SK-N-SH (cell line): ENCODE results near the gene EOLA2.

Experiments
- EP300 ChIP-seq, 2 experiments: IDR thresholded peaks; 2 replicates each; pipeline versions ENCODE4 v1.4.0 to v1.6.1; 2012; ENCODE audit warnings: borderline replicate concordance in 1 of 2, low read depth in 1 of 2, low read length in 1 of 2
- EZH2phosphoT487 ChIP-seq: fragments of 200-600 bp; sonication (generic); IDR thresholded peaks from 2 replicates; pipeline ENCODE4 v1.6.1; 2017; ENCODE audit warnings: low read depth, mixed run types, mild to moderate bottlenecking, antibody characterized with exemption, moderate library complexity, borderline replicate concordance
- GATA2 ChIP-seq: sonication (generic); formaldehyde crosslinking; IDR thresholded peaks from 2 replicates; pipeline ENCODE4 v1.5.0; 2020; ENCODE audit warnings: mild to moderate bottlenecking, missing genetic modification reagents
- POLR2AphosphoS5 ChIP-seq: IDR thresholded peaks from 2 replicates; pipeline ENCODE4 v1.6.1; 2012; ENCODE audit warnings: low read depth, low read length
- REST ChIP-seq: IDR thresholded peaks from 2 replicates; pipeline ENCODE4 v1.6.1; 2012; ENCODE audit warnings: mild to moderate bottlenecking, low read depth, low read length, moderate library complexity
- RFX5 ChIP-seq: IDR thresholded peaks from 2 replicates; pipeline ENCODE4 v1.6.1; 2012; ENCODE audit warnings: mild to moderate bottlenecking, improper control_type of control experiment, low read length
- TEAD4 ChIP-seq: IDR thresholded peaks from 2 replicates; pipeline ENCODE4 v1.4.0; 2012; ENCODE audit warnings: mild to moderate bottlenecking, borderline replicate concordance; ENCODE audit not compliant: insufficient read depth
- USF2 ChIP-seq: fragments of 150-350 bp; IDR thresholded peaks from 2 replicates; pipeline ENCODE4 v1.6.1; 2017; ENCODE audit warnings: antibody characterized with exemption, low read length, low read depth, borderline replicate concordance
- TF ChIP-seq, protein P1 (sequence below): fragments of 200-600 bp; sonication (generic); IDR thresholded peaks from 2 replicates; pipeline ENCODE4 v1.6.1; 2017; ENCODE audit warnings: antibody characterized with exemption, mild to moderate bottlenecking, moderate library complexity

DNA sequence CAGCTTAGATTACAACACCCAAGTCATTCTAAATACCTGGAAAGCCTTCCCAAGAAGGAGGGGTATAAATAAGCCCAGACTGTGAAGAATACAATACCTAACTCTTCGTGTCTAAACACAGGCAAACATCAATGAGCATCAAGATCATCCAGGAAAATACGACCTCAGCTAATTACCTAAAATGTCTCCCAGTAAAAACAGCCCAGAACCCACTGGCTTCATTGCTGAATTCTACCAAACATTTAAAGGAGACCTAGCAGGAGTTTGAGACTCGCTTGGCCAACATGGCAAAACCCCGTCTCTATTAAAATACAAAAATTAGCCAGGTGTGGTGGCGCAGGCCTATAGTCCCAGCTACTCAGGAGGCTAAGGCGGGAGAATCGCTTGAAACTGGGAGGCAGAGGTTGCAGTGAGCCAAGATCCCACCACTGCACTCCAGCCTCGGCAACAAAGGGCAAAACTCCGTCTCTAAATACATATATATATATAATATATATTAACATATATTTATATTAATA, 28.1 kb downstream of the EOLA2 start:
- no peak for TF ChIP-seq GATA2
- TF ChIP-seq TEAD4 = no peak
- no peak for TF ChIP-seq RFX5
- TF ChIP-seq EP300 (IDR thresholded peaks at IDR 0.05; ENCODE audit: borderline replicate concordance in 1 of 2, low read depth in 1 of 2, low read length in 1 of 2) = no peak
- TF ChIP-seq, protein P1, sequence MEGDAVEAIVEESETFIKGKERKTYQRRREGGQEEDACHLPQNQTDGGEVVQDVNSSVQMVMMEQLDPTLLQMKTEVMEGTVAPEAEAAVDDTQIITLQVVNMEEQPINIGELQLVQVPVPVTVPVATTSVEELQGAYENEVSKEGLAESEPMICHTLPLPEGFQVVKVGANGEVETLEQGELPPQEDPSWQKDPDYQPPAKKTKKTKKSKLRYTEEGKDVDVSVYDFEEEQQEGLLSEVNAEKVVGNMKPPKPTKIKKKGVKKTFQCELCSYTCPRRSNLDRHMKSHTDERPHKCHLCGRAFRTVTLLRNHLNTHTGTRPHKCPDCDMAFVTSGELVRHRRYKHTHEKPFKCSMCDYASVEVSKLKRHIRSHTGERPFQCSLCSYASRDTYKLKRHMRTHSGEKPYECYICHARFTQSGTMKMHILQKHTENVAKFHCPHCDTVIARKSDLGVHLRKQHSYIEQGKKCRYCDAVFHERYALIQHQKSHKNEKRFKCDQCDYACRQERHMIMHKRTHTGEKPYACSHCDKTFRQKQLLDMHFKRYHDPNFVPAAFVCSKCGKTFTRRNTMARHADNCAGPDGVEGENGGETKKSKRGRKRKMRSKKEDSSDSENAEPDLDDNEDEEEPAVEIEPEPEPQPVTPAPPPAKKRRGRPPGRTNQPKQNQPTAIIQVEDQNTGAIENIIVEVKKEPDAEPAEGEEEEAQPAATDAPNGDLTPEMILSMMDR = no peak
- no peak for TF ChIP-seq REST
- TF ChIP-seq USF2 = no peak
- TF ChIP-seq EZH2phosphoT487 = no peak
- TF ChIP-seq POLR2AphosphoS5 = no peak
